PFSK-1 (cell line): Measurements from ENCODE around the gene DPP6.

Experiments used
- FOXP2 ChIP-seq: optimal IDR thresholded peaks from 2 replicates; pipeline ENCODE3; 2011; ENCODE audit warnings: borderline replicate concordance, control low read depth, inconsistent platforms; ENCODE audit not compliant: insufficient read depth; ENCODE audit errors: extremely low read length, extremely low read depth
- POLR2AphosphoS5 ChIP-seq: IDR thresholded peaks from 2 replicates; pipeline ENCODE4 v1.6.1; 2012; ENCODE audit warnings: low read depth, mild to moderate bottlenecking, control low read depth, low read length, moderate library complexity
- SIN3A ChIP-seq: IDR thresholded peaks from 2 replicates; pipeline ENCODE4 v1.6.1; 2012; ENCODE audit warnings: mild to moderate bottlenecking, low read length, moderate library complexity, borderline replicate concordance; ENCODE audit not compliant: insufficient read depth
- TAF1 ChIP-seq: IDR thresholded peaks from 2 replicates; pipeline ENCODE4 v1.6.1; 2012; ENCODE audit warnings: low read length, control low read depth, borderline replicate concordance; ENCODE audit not compliant: insufficient read depth
- TF ChIP-seq, protein P1 (sequence below), 2 experiments: IDR thresholded peaks; 2 replicates each; pipeline versions ENCODE4 v1.6.1 to v1.8.0; 2011 to 2012; ENCODE audit warnings: low read depth in 2 of 2, low read length in 2 of 2, control low read depth in 1 of 2, inconsistent platforms in 1 of 2, mild to moderate bottlenecking in 1 of 2, moderate library complexity in 1 of 2; ENCODE audit not compliant: insufficient read depth in 1 of 2

The DPP6 gene

DNA sequence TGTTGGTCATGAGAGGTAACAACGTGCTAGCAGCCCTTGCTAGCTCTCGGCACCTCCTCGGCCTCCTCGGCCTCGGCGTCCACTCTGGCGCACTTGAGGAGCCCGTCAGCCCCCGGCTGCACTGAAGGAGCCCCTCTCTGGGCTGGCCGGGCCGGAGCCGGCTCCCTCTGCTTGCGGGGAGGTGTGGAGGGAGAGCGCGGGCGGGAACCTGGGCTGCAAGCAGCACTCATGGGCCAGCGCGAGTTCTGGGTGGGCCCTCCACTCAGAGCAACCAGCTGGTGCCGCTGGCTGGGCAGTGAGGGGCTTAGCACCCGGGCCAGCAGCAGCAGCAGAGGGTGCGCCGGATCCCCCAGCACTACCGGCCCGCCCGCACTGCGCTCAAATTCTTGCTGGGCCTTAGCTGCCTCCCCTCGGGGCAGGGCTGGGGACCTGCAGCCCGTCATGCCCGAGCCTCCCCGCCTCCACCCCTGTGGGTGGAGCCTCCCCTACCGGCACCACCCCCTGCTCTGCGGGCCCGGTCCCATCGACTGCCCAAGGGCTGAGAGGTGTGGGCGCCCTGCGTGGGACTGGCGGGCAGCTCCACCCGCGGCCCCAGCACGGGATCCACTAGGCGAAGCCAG is 854.6 kb downstream of the DPP6 start:
- TF ChIP-seq POLR2AphosphoS5 (no peak), SIN3A (no peak), FOXP2 (no peak)
- TF ChIP-seq, protein P1, sequence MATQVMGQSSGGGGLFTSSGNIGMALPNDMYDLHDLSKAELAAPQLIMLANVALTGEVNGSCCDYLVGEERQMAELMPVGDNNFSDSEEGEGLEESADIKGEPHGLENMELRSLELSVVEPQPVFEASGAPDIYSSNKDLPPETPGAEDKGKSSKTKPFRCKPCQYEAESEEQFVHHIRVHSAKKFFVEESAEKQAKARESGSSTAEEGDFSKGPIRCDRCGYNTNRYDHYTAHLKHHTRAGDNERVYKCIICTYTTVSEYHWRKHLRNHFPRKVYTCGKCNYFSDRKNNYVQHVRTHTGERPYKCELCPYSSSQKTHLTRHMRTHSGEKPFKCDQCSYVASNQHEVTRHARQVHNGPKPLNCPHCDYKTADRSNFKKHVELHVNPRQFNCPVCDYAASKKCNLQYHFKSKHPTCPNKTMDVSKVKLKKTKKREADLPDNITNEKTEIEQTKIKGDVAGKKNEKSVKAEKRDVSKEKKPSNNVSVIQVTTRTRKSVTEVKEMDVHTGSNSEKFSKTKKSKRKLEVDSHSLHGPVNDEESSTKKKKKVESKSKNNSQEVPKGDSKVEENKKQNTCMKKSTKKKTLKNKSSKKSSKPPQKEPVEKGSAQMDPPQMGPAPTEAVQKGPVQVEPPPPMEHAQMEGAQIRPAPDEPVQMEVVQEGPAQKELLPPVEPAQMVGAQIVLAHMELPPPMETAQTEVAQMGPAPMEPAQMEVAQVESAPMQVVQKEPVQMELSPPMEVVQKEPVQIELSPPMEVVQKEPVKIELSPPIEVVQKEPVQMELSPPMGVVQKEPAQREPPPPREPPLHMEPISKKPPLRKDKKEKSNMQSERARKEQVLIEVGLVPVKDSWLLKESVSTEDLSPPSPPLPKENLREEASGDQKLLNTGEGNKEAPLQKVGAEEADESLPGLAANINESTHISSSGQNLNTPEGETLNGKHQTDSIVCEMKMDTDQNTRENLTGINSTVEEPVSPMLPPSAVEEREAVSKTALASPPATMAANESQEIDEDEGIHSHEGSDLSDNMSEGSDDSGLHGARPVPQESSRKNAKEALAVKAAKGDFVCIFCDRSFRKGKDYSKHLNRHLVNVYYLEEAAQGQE (IDR thresholded peaks at IDR 0.05; ENCODE audit: insufficient read depth in 1 of 2, low read depth in 2 of 2, low read length in 2 of 2) = no peak

DNA sequence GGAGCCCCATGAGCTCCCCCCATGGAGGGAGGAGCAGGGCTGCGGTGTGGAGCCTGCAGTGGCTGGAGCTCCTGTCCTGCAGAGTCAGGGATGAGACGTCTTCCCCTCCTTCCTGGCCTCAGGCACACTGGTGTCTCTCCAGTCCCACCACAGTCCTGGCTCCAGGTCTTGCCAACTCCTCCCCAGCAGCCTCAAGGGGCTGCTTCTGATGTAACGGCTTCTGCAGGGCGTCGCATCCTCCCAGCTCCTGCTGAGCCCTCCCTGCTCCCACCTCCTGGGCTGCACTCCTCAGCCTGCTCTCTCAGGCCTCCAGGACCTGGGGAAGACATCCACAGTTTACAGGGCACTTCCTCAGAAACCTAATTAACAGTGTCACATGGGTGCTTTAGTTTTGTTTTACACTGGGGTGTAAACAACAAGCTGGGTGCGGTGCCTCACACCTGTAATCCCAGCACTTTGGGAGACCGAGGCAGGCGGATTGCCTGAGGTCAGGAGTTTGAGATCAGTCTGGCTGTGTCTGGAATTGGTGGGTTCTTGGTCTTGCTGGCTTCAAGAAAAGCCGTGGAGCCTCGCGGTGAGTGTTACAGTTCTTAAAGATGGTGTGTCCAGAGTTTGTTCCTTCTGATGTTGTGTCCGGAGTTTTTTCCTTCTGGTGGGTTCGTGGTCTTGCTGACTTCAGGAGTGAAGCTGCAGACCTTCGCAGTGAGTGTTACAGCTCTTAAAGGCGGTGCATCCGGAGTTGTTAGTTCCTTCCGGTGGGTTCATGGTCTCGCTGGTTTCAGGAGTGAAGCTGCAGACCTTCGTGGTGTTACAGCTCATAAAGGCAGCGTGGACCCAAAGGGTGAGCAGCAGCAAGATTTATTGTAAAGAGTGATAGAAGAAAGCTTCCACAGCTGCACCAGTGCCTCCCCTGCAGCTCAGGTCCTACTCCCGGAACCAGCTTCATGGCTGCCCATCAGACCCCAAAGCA is 855.7 kb downstream of the DPP6 start:
- TF ChIP-seq POLR2AphosphoS5 = no peak
- no peak for TF ChIP-seq FOXP2
- no peak for TF ChIP-seq TAF1
- TF ChIP-seq, protein P1 (IDR thresholded peaks at IDR 0.05; ENCODE audit: insufficient read depth in 1 of 2, low read depth in 2 of 2, low read length in 2 of 2) = no peak
- TF ChIP-seq SIN3A = no peak

DNA sequence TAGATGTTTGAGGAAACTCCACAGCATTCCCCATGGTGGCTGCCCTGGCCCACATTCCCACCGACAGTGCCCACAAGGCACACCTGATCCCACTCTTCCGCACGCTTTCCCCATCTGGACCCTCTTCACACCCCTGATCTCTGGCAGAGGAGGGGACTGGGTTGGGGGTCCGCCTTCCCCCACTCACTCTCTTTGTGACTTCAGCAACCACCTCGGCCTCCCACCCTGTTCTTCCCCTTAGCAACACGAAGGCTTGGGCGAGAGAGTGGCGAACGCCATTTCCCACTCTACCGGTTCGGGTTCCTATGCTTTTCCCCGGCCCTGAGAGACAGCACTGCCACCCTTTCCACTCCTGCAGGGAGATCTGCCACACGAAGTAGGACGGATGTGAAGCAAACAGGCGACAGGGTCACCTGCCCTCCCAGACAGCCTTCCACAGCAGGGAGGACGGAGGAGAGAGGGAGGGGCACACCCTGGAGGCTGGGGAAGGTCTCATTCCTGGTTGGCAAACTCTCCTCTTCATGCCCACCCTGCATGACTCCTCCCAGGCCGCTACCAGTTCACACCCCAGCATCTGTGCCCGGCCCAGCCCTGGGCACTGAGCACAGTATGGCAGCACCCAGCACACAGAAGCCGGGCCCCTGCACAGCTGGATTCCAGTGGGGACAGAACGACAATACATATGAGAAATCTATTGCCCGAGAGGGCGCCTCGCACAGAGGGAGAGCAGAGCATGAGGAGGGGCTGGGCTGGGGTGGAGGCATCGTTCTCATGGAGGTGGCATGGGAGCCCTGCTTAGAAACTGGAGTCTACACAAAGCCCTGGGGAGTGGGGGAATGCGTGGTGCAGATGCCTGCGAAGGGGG is 857.3 kb downstream of the DPP6 start:
- TF ChIP-seq POLR2AphosphoS5 = no peak
- TF ChIP-seq, protein P1 (IDR thresholded peaks at IDR 0.05; ENCODE audit: insufficient read depth in 1 of 2, low read depth in 2 of 2, low read length in 2 of 2) = no peak
- no peak for TF ChIP-seq SIN3A
- TF ChIP-seq TAF1 = no peak
- no peak for TF ChIP-seq FOXP2

DNA sequence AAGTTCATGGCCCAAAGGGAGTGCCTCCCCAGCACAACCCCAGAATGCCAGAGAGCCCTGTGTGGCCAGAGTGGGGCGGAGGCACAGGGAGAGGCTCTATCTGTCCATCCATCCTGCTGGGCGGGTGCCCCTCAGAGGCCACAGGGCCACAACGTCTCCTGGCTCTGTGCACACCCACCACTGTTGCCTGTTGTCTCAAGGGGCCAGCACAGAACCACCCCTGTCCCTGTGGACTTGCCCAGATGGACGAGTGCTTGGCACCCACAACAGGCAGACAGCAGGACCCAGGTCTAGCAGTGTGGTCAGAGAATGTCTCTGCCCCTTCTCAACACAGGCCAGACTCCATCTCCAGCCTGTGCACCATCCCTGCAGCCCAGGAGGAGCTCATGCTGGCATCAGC is 857.9 kb downstream of the DPP6 start:
- no peak for TF ChIP-seq POLR2AphosphoS5
- TF ChIP-seq, protein P1 (IDR thresholded peaks at IDR 0.05; ENCODE audit: insufficient read depth in 1 of 2, low read depth in 2 of 2, low read length in 2 of 2) = no peak
- no peak for TF ChIP-seq SIN3A
- TF ChIP-seq FOXP2 = no peak
- TF ChIP-seq TAF1 = no peak
